GM18873 (cell line): ENCODE data around the gene C11orf87.

ENCODE experiments used
- ATAC-seq: cut with Tn5 transposase; IDR thresholded peaks from one replicate; pipeline ENCODE4 v1.9.1; 2021; ENCODE audit warnings: mild to moderate bottlenecking, moderate library complexity, moderate number of reproducible peaks; ENCODE audit not compliant: unreplicated experiment, low FRiP score

Gene C11orf87

GRCh38 chr11:109435121-109435742, 13.2 kb downstream of the C11orf87 start:
- no peak for ATAC-seq

- no peak for ATAC-seq
Observed at GRCh38 chr11:109439684-109440083, 17.7 kb downstream of the C11orf87 start.

GRCh38 chr11:109443052-109443451, 21.1 kb downstream of the C11orf87 start:
- no peak for ATAC-seq

GRCh38 chr11:109454857-109455256, 32.9 kb downstream of the C11orf87 start:
- ATAC-seq, result no peak
